HG03571 (cell line): ENCODE results near the gene UBXN2A.
A peak's percentile ranks its signal among the peaks of the same experiment; 100 is the strongest.
"Not testable (repeated sequence)": the region's sequence is repeated elsewhere in the genome, so short reads cannot be mapped to it uniquely, and the experiment has no call there.

Experiments
- ATAC-seq: cut with Tn5 transposase; IDR thresholded peaks from one replicate; pipeline ENCODE4 v1.9.1; 2021; ENCODE audit not compliant: unreplicated experiment

UBXN2A gene

DNA sequence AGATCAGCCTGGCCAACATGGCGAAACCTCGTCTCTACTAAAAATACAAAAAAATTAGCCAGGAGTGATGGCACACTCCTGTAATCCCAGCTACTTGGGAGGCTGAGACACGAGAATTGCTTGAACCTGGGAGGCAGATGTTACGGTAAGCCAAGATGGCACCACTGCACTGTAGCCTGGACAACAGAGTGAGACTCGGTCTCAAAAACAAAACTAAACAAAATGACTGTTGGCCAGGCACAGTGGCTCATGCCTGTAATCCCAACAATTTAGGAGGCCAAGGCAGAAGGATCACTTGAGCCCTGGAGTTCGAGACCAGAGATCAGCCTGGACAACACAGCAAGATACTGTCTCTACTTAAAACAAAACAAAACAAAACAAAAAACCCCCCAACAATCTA, 102.9 kb downstream of the UBXN2A start:
- ATAC-seq: not testable (repeated sequence)

DNA sequence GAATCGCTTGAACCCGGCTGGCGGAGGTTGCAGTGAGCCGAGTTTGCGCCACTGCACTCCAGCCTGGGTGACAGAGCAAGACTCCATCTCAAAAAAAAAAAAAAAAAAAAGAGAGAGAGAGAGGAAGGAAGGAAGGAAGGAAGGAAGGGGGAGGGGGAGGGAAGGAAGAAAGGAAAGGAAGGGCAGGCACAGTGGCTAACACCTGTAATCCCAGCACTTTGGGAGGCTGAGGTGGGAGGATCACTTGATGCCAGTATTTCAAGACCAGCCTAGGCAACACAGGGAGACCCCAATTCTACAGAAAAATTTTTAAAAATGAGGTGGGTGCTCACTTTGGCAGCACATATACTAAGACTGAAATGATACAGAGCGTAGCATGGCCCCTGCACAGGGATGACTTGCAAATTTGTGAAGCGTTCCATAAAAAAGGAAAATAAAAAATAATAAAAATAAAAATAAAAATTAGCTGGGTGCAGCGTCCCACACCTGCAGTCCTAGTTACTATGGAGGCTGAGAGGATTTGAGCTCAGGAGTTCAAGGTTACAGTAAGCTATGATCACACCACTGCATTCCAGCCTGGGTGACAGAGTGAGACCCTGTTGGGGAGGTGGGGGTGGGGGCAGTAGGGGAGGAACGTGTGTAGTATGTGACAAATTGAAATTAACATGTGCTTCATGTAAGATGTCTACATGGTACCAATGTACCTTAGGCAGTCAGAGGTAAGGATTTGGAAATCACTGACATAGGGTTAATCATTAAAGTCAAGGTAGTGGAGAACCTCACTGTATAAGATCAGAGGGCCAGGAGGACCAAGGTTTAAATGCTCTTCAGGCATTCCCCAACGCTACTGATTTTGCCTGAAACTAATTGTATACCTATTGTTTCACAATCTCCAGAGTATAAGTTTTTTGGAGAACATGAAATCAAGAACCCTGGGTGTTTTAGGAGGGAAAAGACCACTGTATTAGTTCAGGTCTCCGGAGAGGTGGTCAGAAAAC, 105.5 kb downstream of the UBXN2A start:
- ATAC-seq: no peak

DNA sequence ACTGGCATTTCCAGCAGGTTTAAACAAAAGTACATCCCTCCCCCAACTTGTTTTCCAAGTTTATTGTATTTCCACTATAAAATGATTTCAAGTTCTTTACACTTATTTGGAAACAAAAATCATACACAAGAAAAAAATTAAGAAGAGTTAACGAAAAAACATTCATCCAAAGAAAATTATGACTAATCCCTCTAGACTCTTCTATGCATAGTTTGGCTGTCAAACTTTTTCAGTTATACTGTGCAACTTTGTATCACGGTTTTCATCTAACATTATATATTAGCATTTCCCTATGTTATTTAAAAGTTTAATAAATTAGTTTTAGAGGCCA, 106.3 kb downstream of the UBXN2A start:
- ATAC-seq: no peak

DNA sequence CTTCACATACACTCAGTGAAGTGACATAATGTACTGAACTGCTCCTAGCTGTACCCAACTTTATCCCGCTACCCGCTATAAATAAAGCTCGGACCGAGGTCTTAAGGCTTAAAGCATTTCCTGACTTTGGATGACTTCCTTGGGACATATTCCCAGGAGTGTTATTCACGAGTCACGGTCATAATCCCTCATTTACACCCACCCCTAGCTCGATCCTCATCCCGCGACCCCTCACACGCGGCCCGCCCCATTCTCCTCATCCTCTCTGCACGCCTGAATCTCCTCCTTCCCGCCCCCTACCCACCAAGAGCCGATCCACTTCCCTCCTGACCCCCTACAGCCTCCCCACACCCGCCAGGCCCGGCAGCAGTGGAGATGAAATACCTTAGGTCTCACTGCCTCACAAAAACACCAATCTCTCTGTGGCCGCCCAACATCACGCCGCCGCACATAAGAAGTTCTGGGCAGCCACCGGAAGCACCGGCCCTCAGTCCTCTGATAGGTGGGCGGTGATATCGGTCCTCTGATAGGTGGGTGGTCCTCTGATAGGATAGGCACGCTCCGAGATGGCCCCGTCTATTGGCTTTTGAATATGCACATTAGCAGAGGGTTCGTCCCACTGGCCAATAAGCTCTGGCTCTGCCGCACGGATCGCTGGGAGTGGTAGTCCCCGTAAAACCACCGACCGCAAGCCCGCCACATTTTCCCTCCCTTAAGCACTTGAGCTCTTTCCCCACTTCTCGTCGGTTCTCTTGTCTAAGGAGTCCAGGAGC, 106.9 kb downstream of the UBXN2A start, which contains the start of gene WDCP:
WDCP (minus strand) TSS at position 462 of the 773 bp plus-strand sequence. CDS start 7,897 bp downstream, outside the sequence.
- ATAC-seq: peak; percentile 99

DNA sequence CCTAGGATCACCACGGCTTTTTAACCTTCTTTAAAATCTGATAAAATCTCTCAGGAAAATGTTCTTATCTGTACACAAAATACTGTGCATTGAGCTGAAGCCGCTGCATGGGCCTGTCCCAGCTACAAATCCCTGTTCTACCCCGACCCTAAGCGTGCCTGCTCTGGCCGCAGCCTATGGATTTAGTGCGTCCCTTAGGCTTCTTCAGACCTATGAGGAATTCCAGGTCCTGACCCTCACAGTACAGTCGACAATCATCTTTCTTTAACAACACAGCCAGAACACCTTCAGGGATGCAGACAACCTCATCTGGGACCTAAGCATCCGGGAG, 107.4 kb downstream of the UBXN2A start:
- no peak for ATAC-seq

DNA sequence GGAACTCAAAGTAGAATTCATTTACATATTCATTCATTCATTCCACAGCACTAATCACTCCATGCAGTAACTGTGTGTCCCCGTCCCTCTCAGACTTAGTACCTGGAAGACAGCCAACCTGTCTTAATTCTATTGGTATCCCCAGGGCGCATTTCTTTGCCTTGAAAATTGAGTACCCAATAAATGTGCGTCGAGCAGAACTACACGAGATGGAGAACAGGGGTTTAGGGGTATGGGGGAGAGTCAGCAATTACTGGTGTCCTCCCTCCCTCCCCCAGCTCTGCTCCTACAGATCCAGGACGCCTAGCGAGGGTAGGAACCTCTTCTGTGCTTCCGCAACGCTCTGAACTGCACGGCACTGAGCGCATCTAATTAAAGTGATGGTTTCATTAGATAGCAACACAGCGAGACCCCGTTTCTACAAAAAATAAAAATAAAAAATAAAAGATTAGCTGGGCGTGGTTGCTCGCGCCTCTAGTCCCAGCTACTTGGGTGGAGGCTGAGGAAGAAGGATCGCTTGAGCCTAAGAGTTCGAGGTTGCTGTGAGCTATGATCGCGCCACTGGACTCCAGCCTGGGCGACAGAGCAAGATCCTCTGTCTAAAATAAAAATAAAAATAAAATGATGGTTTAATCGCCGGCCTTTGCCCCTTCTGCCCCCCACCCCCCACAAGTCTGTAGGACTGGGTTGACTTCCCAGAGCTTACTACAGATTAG, 108.7 kb downstream of the UBXN2A start:
- ATAC-seq: no peak

DNA sequence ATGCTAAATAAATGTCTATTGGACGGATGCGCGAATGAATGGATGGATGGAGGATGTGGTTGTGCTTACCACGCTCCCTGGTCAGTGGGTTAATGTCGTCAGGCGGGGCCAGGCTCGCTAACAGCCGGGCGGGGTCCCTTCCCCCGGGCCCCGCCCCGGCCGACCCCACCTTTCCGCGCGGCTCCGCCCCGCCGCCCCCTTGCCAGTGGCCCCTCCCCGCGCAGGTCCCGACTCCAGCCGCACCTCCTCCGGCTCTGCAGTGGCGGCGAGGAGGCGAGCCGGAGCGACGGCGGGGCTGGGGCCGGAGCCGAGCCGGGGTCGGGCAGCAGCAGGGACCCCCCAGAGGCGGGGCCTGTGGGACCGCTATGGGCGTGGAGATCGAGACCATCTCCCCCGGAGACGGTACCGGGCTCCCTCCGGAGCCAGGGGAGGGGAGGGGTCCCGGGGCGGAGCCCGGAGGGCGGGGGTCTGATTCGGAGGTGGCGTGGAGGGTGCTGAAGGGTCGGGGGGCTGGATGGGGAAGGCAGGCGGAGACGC, 109.3 kb downstream of the UBXN2A start, which contains the start of gene FKBP1B:
FKBP1B (plus strand) TSS at position 257 of the 537 bp plus-strand sequence; CDS start at position 366, 109 bp downstream.
- ATAC-seq: no peak

DNA sequence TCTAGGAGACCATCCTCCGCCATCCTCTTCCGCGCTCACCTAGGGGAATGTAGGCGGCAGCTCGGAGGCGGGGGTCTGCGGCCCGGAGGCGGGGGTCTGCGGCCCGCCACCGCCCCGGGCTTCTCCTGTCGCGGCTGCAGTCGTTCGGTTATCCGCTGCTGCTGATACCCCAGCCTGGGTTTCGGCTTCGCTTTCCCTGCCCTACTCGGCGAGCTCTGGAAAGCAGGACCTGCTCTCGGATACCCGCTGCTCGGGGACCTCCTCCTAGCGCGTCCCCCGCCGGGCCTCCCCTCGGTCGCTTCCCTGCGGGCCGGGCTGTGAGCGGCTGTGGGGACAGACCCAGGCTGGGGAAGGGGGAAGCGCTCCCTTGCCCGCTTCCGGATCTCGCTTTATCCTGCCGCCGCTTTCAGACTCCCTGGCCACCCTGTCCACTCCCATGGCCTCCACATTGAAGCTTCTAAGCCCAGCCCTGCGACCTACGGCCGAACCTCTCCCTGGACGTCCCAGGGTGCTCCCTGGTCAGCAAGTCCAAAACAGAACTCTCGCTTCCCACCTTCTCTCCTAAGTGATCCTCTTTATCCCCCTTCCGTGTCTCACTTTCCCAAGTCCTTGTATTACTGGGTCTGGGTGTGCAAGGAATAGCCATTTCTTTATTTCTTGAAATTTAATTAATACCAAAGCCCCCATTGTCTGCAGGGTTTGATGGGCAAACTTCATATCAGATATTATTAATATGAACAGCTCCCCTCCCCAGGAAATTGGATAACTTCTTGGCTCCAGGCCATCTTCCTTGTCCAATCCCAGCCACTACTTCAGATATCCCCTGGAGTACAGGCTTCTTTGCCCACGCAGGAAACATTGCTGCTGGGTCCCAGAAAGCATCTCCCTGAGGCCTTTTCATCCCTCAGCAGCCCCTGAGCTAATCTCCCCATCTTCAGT, 110.0 kb downstream of the UBXN2A start:
- ATAC-seq: no peak

DNA sequence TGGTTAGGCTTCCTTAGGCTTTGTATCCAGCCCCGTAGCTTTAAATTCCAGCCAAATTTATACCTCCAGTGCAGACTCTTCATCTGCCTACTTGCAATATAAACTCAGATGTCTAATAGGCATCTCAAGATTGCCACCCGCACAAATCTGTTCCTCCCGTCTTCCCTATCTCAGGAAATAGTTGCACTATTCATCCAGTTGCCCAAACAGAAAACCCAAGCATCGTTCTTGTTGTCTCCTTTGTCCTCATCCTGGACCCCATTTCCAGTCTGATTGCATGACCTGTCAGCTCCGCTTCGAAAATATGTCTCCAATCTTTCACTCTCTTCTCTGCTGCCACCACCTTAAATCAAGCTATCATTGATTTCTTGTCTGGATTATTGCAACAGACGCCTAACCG, 111.6 kb downstream of the UBXN2A start:
- no peak for ATAC-seq

DNA sequence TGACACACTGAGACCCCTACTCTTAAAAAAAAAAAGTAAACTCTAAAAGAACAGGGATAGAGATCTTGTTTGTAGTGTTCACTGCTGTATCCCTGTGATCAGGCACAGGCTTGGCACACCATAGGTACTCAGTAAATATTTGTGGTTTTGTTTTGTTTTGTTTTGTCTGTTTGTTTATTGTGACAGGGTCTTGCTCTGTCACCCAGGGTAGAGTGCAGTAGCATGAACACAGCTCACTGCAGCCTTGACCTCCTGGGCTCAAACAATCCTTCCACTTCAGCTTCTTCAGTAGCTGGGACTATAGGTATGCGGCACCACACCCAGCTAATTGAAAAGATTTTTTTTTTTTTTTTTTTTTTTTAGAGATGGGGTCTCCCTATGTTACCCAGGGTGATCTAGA, 112.7 kb downstream of the UBXN2A start:
- ATAC-seq: no peak
